ENCODE results near the gene TMEM63A. TPM values are rescaled to one million over a fixed set of nuclear protein-coding genes. Genes with fewer than 3 reads are reported as not detected.

Gene TMEM63A
- total and polyA plus RNA-seq, 2 donors (not counting 1 experiment from before 2014, with no cell fraction given) = 14.5 to 24.1 TPM

DNA sequence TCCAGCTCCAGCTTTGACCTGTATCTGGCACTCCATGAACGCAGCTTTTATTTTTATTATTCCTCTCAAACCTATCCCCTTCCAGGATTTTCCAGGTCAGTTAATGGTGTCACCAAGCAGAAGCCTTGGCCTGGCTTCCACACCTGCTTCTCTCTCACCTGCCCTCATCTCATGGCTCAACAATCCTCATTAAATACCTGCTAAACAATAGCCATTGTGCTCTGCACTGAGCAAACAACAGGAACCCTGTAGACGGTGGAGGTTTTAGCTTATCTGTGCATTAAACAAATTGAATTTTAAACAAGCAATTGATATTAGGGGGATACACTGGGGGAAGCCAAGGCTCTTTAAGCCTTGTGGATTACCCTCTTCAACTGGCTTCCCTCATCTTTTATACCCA lies 26.6 kb upstream of the TMEM63A start:
- no peaks in the 10 kb centered on the region for H4K20me1 ChIP-seq (ENCODE audit: control insufficient read depth, extremely low read depth, insufficient read depth, low read length)
- H3K4me3 ChIP-seq (replicated peaks in 1 of 4; ENCODE audit: control extremely low read depth in 1 of 4, insufficient read depth in 1 of 4, low read depth in 3 of 4, low read length in 4 of 4) = no peak overlapping the region
- DNase-seq (ENCODE audit: low read depth in 2 of 2) = no peak
- no peak overlapping the region for H2AFZ ChIP-seq (ENCODE audit: low read length)
- H3K36me3 ChIP-seq (ENCODE audit: control insufficient read depth, insufficient read depth, low read length) = no peaks in the 10 kb centered on the region
- H3K4me2 ChIP-seq (ENCODE audit: extremely low read depth, insufficient read depth, low read length) = no peak overlapping the region
- H3K4me1 ChIP-seq (ENCODE audit: control insufficient read depth, extremely low read depth, insufficient read depth, low read length) = no peaks in the 10 kb centered on the region
- H3K79me2 ChIP-seq (ENCODE audit: control insufficient read depth, insufficient read depth, low read length) = no peaks in the 10 kb centered on the region
- H3K27me3 ChIP-seq (ENCODE audit: control insufficient read depth, insufficient read depth, low read length) = no peaks in the 10 kb centered on the region
- H3K9ac ChIP-seq (ENCODE audit: insufficient read depth, low read length) = no peak overlapping the region
- no peaks in the 10 kb centered on the region for H3K9me3 ChIP-seq (ENCODE audit: control insufficient read depth, insufficient read depth, low read depth, low read length)
- H3K27ac ChIP-seq (ENCODE audit: insufficient read depth, low read length) = no peak overlapping the region
- no peak for TF ChIP-seq EZH2 (IDR thresholded peaks at IDR 0.05; ENCODE audit: low read length, missing control alignments)
- TF ChIP-seq, protein P1, sequence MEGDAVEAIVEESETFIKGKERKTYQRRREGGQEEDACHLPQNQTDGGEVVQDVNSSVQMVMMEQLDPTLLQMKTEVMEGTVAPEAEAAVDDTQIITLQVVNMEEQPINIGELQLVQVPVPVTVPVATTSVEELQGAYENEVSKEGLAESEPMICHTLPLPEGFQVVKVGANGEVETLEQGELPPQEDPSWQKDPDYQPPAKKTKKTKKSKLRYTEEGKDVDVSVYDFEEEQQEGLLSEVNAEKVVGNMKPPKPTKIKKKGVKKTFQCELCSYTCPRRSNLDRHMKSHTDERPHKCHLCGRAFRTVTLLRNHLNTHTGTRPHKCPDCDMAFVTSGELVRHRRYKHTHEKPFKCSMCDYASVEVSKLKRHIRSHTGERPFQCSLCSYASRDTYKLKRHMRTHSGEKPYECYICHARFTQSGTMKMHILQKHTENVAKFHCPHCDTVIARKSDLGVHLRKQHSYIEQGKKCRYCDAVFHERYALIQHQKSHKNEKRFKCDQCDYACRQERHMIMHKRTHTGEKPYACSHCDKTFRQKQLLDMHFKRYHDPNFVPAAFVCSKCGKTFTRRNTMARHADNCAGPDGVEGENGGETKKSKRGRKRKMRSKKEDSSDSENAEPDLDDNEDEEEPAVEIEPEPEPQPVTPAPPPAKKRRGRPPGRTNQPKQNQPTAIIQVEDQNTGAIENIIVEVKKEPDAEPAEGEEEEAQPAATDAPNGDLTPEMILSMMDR (conservative IDR thresholded peaks at IDR 0.05 in 1 of 2, IDR thresholded peaks at IDR 0.05 in 1 of 2; ENCODE audit: low read depth in 1 of 2, low read length in 2 of 2) = no peak

DNA sequence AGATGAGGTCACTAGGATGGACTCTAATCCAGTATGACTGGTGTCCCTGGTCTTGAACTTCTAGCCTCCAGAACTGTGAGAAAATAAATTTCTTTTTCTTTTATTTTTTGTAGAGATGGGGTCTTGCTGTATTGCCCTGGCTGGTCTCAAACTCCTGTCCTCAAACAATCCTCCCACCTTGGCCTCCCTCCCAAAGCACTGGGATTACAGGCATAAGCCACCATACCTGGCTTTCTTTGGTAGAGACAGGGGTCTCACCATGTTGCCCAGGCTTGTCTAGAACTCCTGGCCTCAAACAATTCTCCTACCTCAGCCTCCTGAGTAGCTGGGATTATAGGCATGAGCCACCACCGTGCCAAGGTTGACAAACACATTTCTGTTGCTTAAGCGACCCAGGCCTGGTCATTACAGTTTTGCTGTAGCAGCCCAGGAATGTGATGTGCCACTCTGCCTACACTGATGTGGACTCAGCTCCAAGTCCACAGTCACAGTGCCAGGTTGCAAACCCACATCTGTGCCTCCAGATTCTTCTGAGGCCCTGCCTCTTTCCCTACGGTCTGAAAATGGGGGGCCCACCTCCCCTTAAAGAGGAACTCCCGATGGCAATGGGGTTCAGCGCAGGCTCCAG lies 25.9 kb upstream of the TMEM63A start:
- no peak for DNase-seq (ENCODE audit: low read depth in 2 of 2)
- Histone ChIP-seq H3K36me3 (ENCODE audit: control insufficient read depth, insufficient read depth, low read length) (no peaks in the 10 kb centered on the region), H3K4me3 (replicated peaks in 1 of 4; ENCODE audit: control extremely low read depth in 1 of 4, insufficient read depth in 1 of 4, low read depth in 3 of 4, low read length in 4 of 4) (no peak overlapping the region), H2AFZ (ENCODE audit: low read length) (no peak overlapping the region), H3K27ac (ENCODE audit: insufficient read depth, low read length) (no peak overlapping the region), H3K4me2 (ENCODE audit: extremely low read depth, insufficient read depth, low read length) (no peak overlapping the region), H3K4me1 (ENCODE audit: control insufficient read depth, extremely low read depth, insufficient read depth, low read length) (no peaks in the 10 kb centered on the region), H3K9ac (ENCODE audit: insufficient read depth, low read length) (no peak overlapping the region), H3K9me3 (ENCODE audit: control insufficient read depth, insufficient read depth, low read depth, low read length) (no peaks in the 10 kb centered on the region), H3K27me3 (ENCODE audit: control insufficient read depth, insufficient read depth, low read length) (no peaks in the 10 kb centered on the region), H3K79me2 (ENCODE audit: control insufficient read depth, insufficient read depth, low read length) (no peaks in the 10 kb centered on the region), H4K20me1 (ENCODE audit: control insufficient read depth, extremely low read depth, insufficient read depth, low read length) (no peaks in the 10 kb centered on the region)
- TF ChIP-seq EZH2 (IDR thresholded peaks at IDR 0.05; ENCODE audit: low read length, missing control alignments) = no peak

DNA sequence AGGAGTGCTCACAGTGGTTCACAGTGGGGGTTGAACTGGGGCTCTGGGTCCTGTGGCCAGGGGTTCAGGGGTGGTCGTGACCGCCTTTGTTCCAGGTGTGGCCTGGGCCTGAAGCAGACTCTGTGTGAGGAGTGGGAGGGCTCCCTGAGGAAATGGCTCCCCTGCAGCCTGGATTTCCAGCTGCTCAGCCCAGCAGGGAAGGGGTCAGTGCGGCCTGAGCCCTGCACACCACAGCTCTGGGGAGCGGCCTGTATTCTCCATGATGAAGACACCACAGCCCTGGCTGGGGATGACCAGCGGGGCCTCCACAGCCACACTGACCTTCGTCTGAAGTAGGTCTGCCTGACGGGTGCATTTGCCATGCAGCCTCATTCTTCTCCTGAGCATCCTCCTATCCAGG lies 25.2 kb upstream of the TMEM63A start:
- no peaks in the 10 kb centered on the region for H4K20me1 ChIP-seq (ENCODE audit: control insufficient read depth, extremely low read depth, insufficient read depth, low read length)
- no peaks in the 10 kb centered on the region for H3K27me3 ChIP-seq (ENCODE audit: control insufficient read depth, insufficient read depth, low read length)
- no peak overlapping the region for H2AFZ ChIP-seq (ENCODE audit: low read length)
- no peak overlapping the region for H3K4me2 ChIP-seq (ENCODE audit: extremely low read depth, insufficient read depth, low read length)
- no peaks in the 10 kb centered on the region for H3K9me3 ChIP-seq (ENCODE audit: control insufficient read depth, insufficient read depth, low read depth, low read length)
- no peaks in the 10 kb centered on the region for H3K4me1 ChIP-seq (ENCODE audit: control insufficient read depth, extremely low read depth, insufficient read depth, low read length)
- H3K9ac ChIP-seq (ENCODE audit: insufficient read depth, low read length) = no peak overlapping the region
- H3K4me3 ChIP-seq (replicated peaks in 1 of 4; ENCODE audit: control extremely low read depth in 1 of 4, insufficient read depth in 1 of 4, low read depth in 3 of 4, low read length in 4 of 4) = no peak overlapping the region
- TF ChIP-seq EZH2 (IDR thresholded peaks at IDR 0.05; ENCODE audit: low read length, missing control alignments) = no peak
- TF ChIP-seq, protein P1 (conservative IDR thresholded peaks at IDR 0.05 in 1 of 2, IDR thresholded peaks at IDR 0.05 in 1 of 2; ENCODE audit: low read depth in 1 of 2, low read length in 2 of 2) = no peak
- no peaks in the 10 kb centered on the region for H3K79me2 ChIP-seq (ENCODE audit: control insufficient read depth, insufficient read depth, low read length)
- DNase-seq (ENCODE audit: low read depth in 2 of 2) = no peak
- no peak overlapping the region for H3K27ac ChIP-seq (ENCODE audit: insufficient read depth, low read length)
- no peaks in the 10 kb centered on the region for H3K36me3 ChIP-seq (ENCODE audit: control insufficient read depth, insufficient read depth, low read length)

Measured in fibroblast of lung (primary cell).